CD4-positive, CD25-positive, alpha-beta regulatory T cell (primary cell): Measurements from ENCODE around the gene EOGT. TPM values are rescaled to one million over a fixed set of nuclear protein-coding genes. Genes with fewer than 3 reads are reported as not detected.

Source experiments
- ATAC-seq, 2 donors: fragments of 150-1000 bp; cut with Tn5 transposase; one replicate each; pipeline ENCODE4 v1.10.0; 2021; ENCODE audit warnings: low read depth in 2 of 2, moderate number of reproducible peaks in 2 of 2, moderate library complexity in 1 of 2
- DNase-seq, 3 donors: peaks; one replicate each; pipeline versions ENCODE4 v3.0.0 to v3.0.0-alpha.2; 2012 to 2022; ENCODE audit warnings: mixed read lengths in 1 of 3
- H3K27ac ChIP-seq: one replicate; pipeline ENCODE4 v1.7.0; 2013; ENCODE audit warnings: mild to moderate bottlenecking, low read length; ENCODE audit not compliant: insufficient read depth, poor library complexity, severe bottlenecking
- H3K27me3 ChIP-seq: one replicate; pipeline ENCODE4 v1.7.0; 2013; ENCODE audit warnings: low read length; ENCODE audit not compliant: control insufficient read depth, insufficient read depth
- H3K36me3 ChIP-seq: one replicate; pipeline ENCODE4 v1.7.0; 2013; ENCODE audit warnings: mild to moderate bottlenecking, low read length, moderate library complexity; ENCODE audit not compliant: control insufficient read depth, insufficient read depth
- H3K4me1 ChIP-seq: 2 replicates; pipeline ENCODE4 v1.7.0; 2013; ENCODE audit warnings: mild to moderate bottlenecking, low read length; ENCODE audit not compliant: insufficient read depth, control insufficient read depth, poor library complexity, severe bottlenecking
- H3K4me3 ChIP-seq: one replicate; pipeline ENCODE4 v1.7.0; 2013; ENCODE audit warnings: low read depth, mild to moderate bottlenecking, low read length, moderate library complexity
- H3K9me3 ChIP-seq, 2 experiments: 1 replicate in 1 of 2; 2 replicates in 1 of 2; pipeline ENCODE4 v1.7.0; 2013; ENCODE audit warnings: low read length in 2 of 2, mild to moderate bottlenecking in 1 of 2, moderate library complexity in 1 of 2; ENCODE audit not compliant: control insufficient read depth in 2 of 2
- H3K27ac Mint-ChIP-seq, 3 donors: one replicate each; pipeline ENCODE4 v1.8.0; 2020 to 2022; ENCODE audit warnings: mild to moderate bottlenecking in 3 of 3, mixed read lengths in 3 of 3, moderate library complexity in 2 of 3
- H3K27me3 Mint-ChIP-seq: one replicate; pipeline ENCODE4 v1.8.0; 2022; ENCODE audit warnings: mild to moderate bottlenecking, mixed read lengths
- H3K36me3 Mint-ChIP-seq: one replicate; pipeline ENCODE4 v1.8.0; 2020; ENCODE audit warnings: mixed read lengths
- H3K4me1 Mint-ChIP-seq, 4 donors: one replicate each; pipeline ENCODE4 v1.8.0; 2020 to 2022; ENCODE audit warnings: mixed read lengths in 4 of 4, mild to moderate bottlenecking in 1 of 4
- H3K4me3 Mint-ChIP-seq, 4 donors: one replicate each; pipeline ENCODE4 v1.8.0; 2020 to 2022; ENCODE audit warnings: mild to moderate bottlenecking in 4 of 4, mixed read lengths in 4 of 4, moderate library complexity in 3 of 4
- H3K9me3 Mint-ChIP-seq, 7 donors: one replicate each; pipeline ENCODE4 v1.8.0; 2020 to 2022; ENCODE audit warnings: mixed read lengths in 7 of 7, mild to moderate bottlenecking in 3 of 7, moderate library complexity in 2 of 7
- polyA plus RNA-seq, 4 donors: library from polyadenylated mRNA; unstranded; fragments of 300-500 nt; fragmentation: Illumina TruSeq; gene quantifications; one replicate each; pipeline ENCODE4 v1.2.3, GENCODE V29; 2021
- total RNA-seq: library from RNA; stranded (reverse); gene quantifications from one replicate; pipeline ENCODE4 v1.2.3, GENCODE V29; 2022

The EOGT gene
- total and polyA plus RNA-seq, 5 donors from 2014 or later = 15.8 to 25.7 (median 19.6) TPM

- Histone ChIP-seq H3K4me3 (no peak overlapping the region), H3K9me3 (no peaks in the 10 kb centered on the region), H3K36me3 (peaks cover 63% of the 10 kb centered on the region), H3K27me3 (no peaks in the 10 kb centered on the region), H3K27ac (no peak overlapping the region), H3K4me1 (no peaks in the 10 kb centered on the region)
- DNase-seq = no peak
- Mint-ChIP-seq H3K27ac (no peak overlapping the region), H3K27me3 (no peaks in the 10 kb centered on the region), H3K4me3 (no peak overlapping the region), H3K9me3 (no peaks in the 10 kb centered on the region), H3K36me3 (peaks cover 47% of the 10 kb centered on the region), H3K4me1 (peaks cover 7 to 27% (median 14%) of the 10 kb centered on the region in 4 donors)
- no peak for ATAC-seq
Measured at GRCh38 chr3:69005791-69006482, 7.5 kb downstream of the EOGT start.

- H3K36me3 ChIP-seq = peaks cover 68% of the 10 kb centered on the region
Measured at GRCh38 chr3:69005071-69005790, 8.3 kb downstream of the EOGT start.

GRCh38 chr3:69004138-69004537 lies 9.3 kb downstream of the EOGT start:
- H3K36me3 Mint-ChIP-seq = peaks cover 47% of the 10 kb centered on the region
- peaks cover 73% of the 10 kb centered on the region for H3K36me3 ChIP-seq
- H3K4me1 Mint-ChIP-seq = peaks cover 0 to 17% (median 8%) of the 10 kb centered on the region in 4 donors
- H3K27me3 Mint-ChIP-seq = no peaks in the 10 kb centered on the region
- no peak overlapping the region for H3K4me3 Mint-ChIP-seq
- no peaks in the 10 kb centered on the region for H3K9me3 Mint-ChIP-seq
- no peaks in the 10 kb centered on the region for H3K4me1 ChIP-seq
- no peak overlapping the region for H3K27ac Mint-ChIP-seq
- no peak overlapping the region for H3K4me3 ChIP-seq
- no peak overlapping the region for H3K27ac ChIP-seq
- ATAC-seq = no peak
- H3K9me3 ChIP-seq = no peaks in the 10 kb centered on the region
- no peaks in the 10 kb centered on the region for H3K27me3 ChIP-seq
- DNase-seq = no peak

More at GRCh38 chr3:69005071-69005790, 8.3 kb downstream of the EOGT start:
- no peak for DNase-seq
- no peaks in the 10 kb centered on the region for H3K9me3 ChIP-seq
- no peak overlapping the region for H3K27ac ChIP-seq
- Mint-ChIP-seq H3K27me3 (no peaks in the 10 kb centered on the region), H3K4me1 (peaks cover 2 to 23% (median 12%) of the 10 kb centered on the region in 4 donors), H3K4me3 (no peak overlapping the region), H3K27ac (peak overlapping the region in 1 of 3 donors; percentile 24), H3K36me3 (peaks cover 47% of the 10 kb centered on the region), H3K9me3 (no peaks in the 10 kb centered on the region)
- H3K27me3 ChIP-seq = no peaks in the 10 kb centered on the region
- H3K4me3 ChIP-seq = no peak overlapping the region
- ATAC-seq = no peak
- no peaks in the 10 kb centered on the region for H3K4me1 ChIP-seq

GRCh38 chr3:68999605-69000004 lies 13.9 kb downstream of the EOGT start:
- DNase-seq = no peak

GRCh38 chr3:68999158-68999557 lies 14.3 kb downstream of the EOGT start:
- H3K27me3 Mint-ChIP-seq = no peaks in the 10 kb centered on the region
- peaks cover 51% of the 10 kb centered on the region for H3K36me3 Mint-ChIP-seq
- H3K9me3 ChIP-seq = no peaks in the 10 kb centered on the region
- H3K27ac Mint-ChIP-seq = peak overlapping the region in 1 of 3 donors; percentile 75
- H3K9me3 Mint-ChIP-seq = no peaks in the 10 kb centered on the region
- H3K4me1 Mint-ChIP-seq = peaks cover 6 to 15% (median 10%) of the 10 kb centered on the region in 4 donors
- H3K27me3 ChIP-seq = no peaks in the 10 kb centered on the region
- H3K36me3 ChIP-seq = peaks cover 59% of the 10 kb centered on the region
- H3K4me3 ChIP-seq = no peak overlapping the region
- no peak overlapping the region for H3K27ac ChIP-seq
- no peak overlapping the region for H3K4me3 Mint-ChIP-seq
- H3K4me1 ChIP-seq = no peaks in the 10 kb centered on the region
- DNase-seq (no peak), ATAC-seq (no peak)

More at GRCh38 chr3:68999605-69000004, 13.9 kb downstream of the EOGT start:
- no peak overlapping the region for H3K27ac ChIP-seq
- Mint-ChIP-seq H3K4me1 (peaks cover 6 to 15% (median 10%) of the 10 kb centered on the region in 4 donors), H3K4me3 (no peak overlapping the region), H3K36me3 (peaks cover 52% of the 10 kb centered on the region), H3K9me3 (no peaks in the 10 kb centered on the region), H3K27me3 (no peaks in the 10 kb centered on the region), H3K27ac (peak overlapping the region in 1 of 3 donors; percentile 11)
- no peak overlapping the region for H3K4me3 ChIP-seq
- no peaks in the 10 kb centered on the region for H3K9me3 ChIP-seq
- H3K4me1 ChIP-seq = no peaks in the 10 kb centered on the region
- peaks cover 64% of the 10 kb centered on the region for H3K36me3 ChIP-seq
- ATAC-seq = no peak
- no peaks in the 10 kb centered on the region for H3K27me3 ChIP-seq

- peaks cover 6 to 17% (median 11%) of the 10 kb centered on the region in 4 donors for H3K4me1 Mint-ChIP-seq
- DNase-seq = peak in 2 of 3 donors; percentile 16 to 51
- H3K36me3 Mint-ChIP-seq = peaks cover 51% of the 10 kb centered on the region
- H3K27ac ChIP-seq = no peak overlapping the region
- peaks cover 56% of the 10 kb centered on the region for H3K36me3 ChIP-seq
- no peaks in the 10 kb centered on the region for H3K4me1 ChIP-seq
- peak overlapping the region in 2 of 3 donors; percentile 42 to 63 for H3K27ac Mint-ChIP-seq
- H3K4me3 ChIP-seq = no peak overlapping the region
- no peaks in the 10 kb centered on the region for H3K9me3 Mint-ChIP-seq
- H3K9me3 ChIP-seq = no peaks in the 10 kb centered on the region
- no peaks in the 10 kb centered on the region for H3K27me3 ChIP-seq
- H3K27me3 Mint-ChIP-seq = no peaks in the 10 kb centered on the region
- no peak overlapping the region for H3K4me3 Mint-ChIP-seq
- peak; percentile 67 to 75 for ATAC-seq
Measured at GRCh38 chr3:68997887-68998286, 15.6 kb downstream of the EOGT start.

- Mint-ChIP-seq H3K27ac (peak overlapping the region in 2 of 3 donors; percentile 51 to 82), H3K27me3 (no peaks in the 10 kb centered on the region), H3K4me1 (peaks cover 7 to 17% (median 12%) of the 10 kb centered on the region in 4 donors), H3K4me3 (peak overlapping the region in 1 of 4 donors; percentile 5), H3K36me3 (peaks cover 53% of the 10 kb centered on the region), H3K9me3 (no peaks in the 10 kb centered on the region)
- Histone ChIP-seq H3K36me3 (peaks cover 53% of the 10 kb centered on the region), H3K27ac (no peak overlapping the region), H3K27me3 (no peaks in the 10 kb centered on the region), H3K9me3 (no peaks in the 10 kb centered on the region), H3K4me3 (no peak overlapping the region), H3K4me1 (no peaks in the 10 kb centered on the region)
- DNase-seq = no peak
- no peak for ATAC-seq
Measured at GRCh38 chr3:68996356-68996995, 17.0 kb downstream of the EOGT start.
